K562 (cell line): Measurements from ENCODE around the gene PXMP2. TPM values are rescaled to one million over a fixed set of nuclear protein-coding genes. Genes with fewer than 3 reads are reported as not detected.
A peak's percentile ranks its signal among the peaks of the same experiment; 100 is the strongest.

ENCODE experiments used
- ARHGAP35 ChIP-seq: fragments of 450-650 bp; IDR thresholded peaks from 2 replicates; pipeline ENCODE4 v1.6.1; 2018; ENCODE audit not compliant: partially characterized antibody
- COPS2 ChIP-seq: fragments of 450-650 bp; conservative IDR thresholded peaks from 2 replicates; pipeline ENCODE4 v1.6.1; 2016; ENCODE audit warnings: mild to moderate bottlenecking, moderate library complexity
- FOXA3 ChIP-seq, 2 experiments: fragments of 450-650 bp in 1 of 2; sonication (generic) in 1 of 2; formaldehyde crosslinking; IDR thresholded peaks in 1 of 2; conservative IDR thresholded peaks in 1 of 2; 2 replicates each; pipeline versions ENCODE4 v1.4.0 to v1.8.0; 2020 to 2022; ENCODE audit warnings: mild to moderate bottlenecking in 2 of 2, missing genetic modification reagents in 1 of 2
- GABPB1 ChIP-seq: sonication (generic); formaldehyde crosslinking; IDR thresholded peaks from 2 replicates; pipeline ENCODE4 v1.8.0; 2022; ENCODE audit warnings: mild to moderate bottlenecking, missing genetic modification reagents
- GATA2 ChIP-seq: sonication (generic); formaldehyde crosslinking; IDR thresholded peaks from 2 replicates; pipeline ENCODE4 v1.4.0; 2020; ENCODE audit warnings: mild to moderate bottlenecking, missing genetic modification reagents
- KDM4B ChIP-seq, 2 experiments: fragments of 450-650 bp in 1 of 2; sonication (generic) in 1 of 2; IDR thresholded peaks; 2 replicates each; pipeline ENCODE4 v1.6.1; 2016 to 2017; ENCODE audit warnings: borderline replicate concordance in 2 of 2, antibody characterized with exemption in 1 of 2, low read depth in 1 of 2, mild to moderate bottlenecking in 1 of 2
- MTA3 ChIP-seq: fragments of 450-650 bp; formaldehyde crosslinking; IDR thresholded peaks from 2 replicates; pipeline ENCODE4 v1.6.1; 2017; ENCODE audit warnings: mild to moderate bottlenecking, borderline replicate concordance
- NFIC ChIP-seq: fragments of 450-650 bp; IDR thresholded peaks from 2 replicates; pipeline ENCODE4 v1.6.1; 2017; ENCODE audit warnings: mild to moderate bottlenecking, inconsistent platforms
- NONO ChIP-seq, 2 experiments: fragments of 200-400 bp in 1 of 2; fragments of 450-650 bp in 1 of 2; formaldehyde crosslinking in 1 of 2; IDR thresholded peaks; 2 replicates each; pipeline ENCODE4 v1.6.1; 2017; ENCODE audit warnings: low read depth in 2 of 2, mild to moderate bottlenecking in 2 of 2, moderate library complexity in 2 of 2, low read length in 1 of 2
- NR2C2 ChIP-seq, 2 experiments: fragments of 200-800 bp in 1 of 2; sonication (Bioruptor generic) in 1 of 2; sonication (generic) in 1 of 2; formaldehyde crosslinking in 1 of 2; IDR thresholded peaks; 2 replicates each; pipeline versions ENCODE4 v1.6.1 to v1.8.0; 2016 to 2022; ENCODE audit warnings: mild to moderate bottlenecking in 1 of 2, missing compliant biosample characterization in 1 of 2, missing genetic modification characterization in 1 of 2, missing genetic modification reagents in 1 of 2
- POLR2A ChIP-seq: fragments of 450-650 bp; conservative IDR thresholded peaks from 2 replicates; pipeline ENCODE4 v1.6.1; 2016
- POLR2H ChIP-seq: IDR thresholded peaks from 2 replicates; pipeline ENCODE4 v1.6.1; 2016; ENCODE audit warnings: missing genetic modification characterization, low read depth, mild to moderate bottlenecking, control low read depth, missing compliant biosample characterization, moderate library complexity
- SIN3A ChIP-seq, 2 experiments: fragments of 150-350 bp in 1 of 2; IDR thresholded peaks; 2 replicates each; pipeline ENCODE4 v1.6.1; 2011 to 2016; ENCODE audit warnings: borderline replicate concordance in 2 of 2, low read depth in 2 of 2, low read length in 2 of 2, mild to moderate bottlenecking in 2 of 2, moderate library complexity in 2 of 2; ENCODE audit not compliant: control insufficient read depth in 1 of 2
- TGIF2 ChIP-seq: sonication (generic); formaldehyde crosslinking; IDR thresholded peaks from 2 replicates; pipeline ENCODE4 v1.8.1; 2022; ENCODE audit warnings: mild to moderate bottlenecking, missing genetic modification reagents, moderate library complexity
- ZNF175 ChIP-seq: fragments of 200-800 bp; sonication (Bioruptor generic); IDR thresholded peaks from 2 replicates; pipeline ENCODE4 v1.6.1; 2016; ENCODE audit warnings: low read depth, mild to moderate bottlenecking, missing genetic modification characterization, missing compliant biosample characterization
- polyA plus RNA-seq, 8 experiments: library from polyadenylated mRNA; depleted of rRNA in 4 of 8; stranded (reverse) in 5 of 8; unstranded in 3 of 8; fragments of >200 nt; fragmentation: Nextera tagmentation in 2 of 8; fragmentation: Illumina TruSeq in 1 of 8; extraction: Ambion mirVana in 2 of 8; extraction: Trizol in 1 of 8; gene quantifications; 2 replicates each; pipeline versions ENCODE4 v1.2.1 to v1.2.3, GENCODE V29; 2011 to 2014; ENCODE audit warnings: inconsistent platforms in 1 of 8, missing spikeins in 1 of 8
- total RNA-seq, 7 experiments: library from RNA; depleted of rRNA in 6 of 7; stranded (reverse); fragments of >200 nt in 6 of 7; fragmentation: Illumina TruSeq in 2 of 7; extraction: Trizol in 2 of 7; gene quantifications; 2 replicates each; pipeline versions ENCODE4 v1.2.1 to v1.2.3, GENCODE V29; 2011 to 2021; ENCODE audit warnings: low replicate concordance in 1 of 7
- TF ChIP-seq, protein P1 (sequence below): sonication (generic); formaldehyde crosslinking; IDR thresholded peaks from 2 replicates; pipeline ENCODE4 v1.8.0; 2022; ENCODE audit warnings: mild to moderate bottlenecking, missing genetic modification reagents
- TF ChIP-seq, protein P2 (sequence below): sonication (generic); formaldehyde crosslinking; IDR thresholded peaks from 2 replicates; pipeline ENCODE4 v1.8.1; 2022; ENCODE audit warnings: missing genetic modification reagents
- TF ChIP-seq, protein P3 (sequence below): sonication (generic); formaldehyde crosslinking; IDR thresholded peaks from 2 replicates; pipeline ENCODE4 v1.8.1; 2023; ENCODE audit warnings: mild to moderate bottlenecking, missing genetic modification reagents, moderate library complexity

Gene PXMP2
- total and polyA plus RNA-seq, 9 of the 15 experiments (the other 6 are each of a cell fraction or from before 2014, with no cell fraction given), result 3.0 to 66.1 (median 44.7) TPM

- TF ChIP-seq, protein P1, sequence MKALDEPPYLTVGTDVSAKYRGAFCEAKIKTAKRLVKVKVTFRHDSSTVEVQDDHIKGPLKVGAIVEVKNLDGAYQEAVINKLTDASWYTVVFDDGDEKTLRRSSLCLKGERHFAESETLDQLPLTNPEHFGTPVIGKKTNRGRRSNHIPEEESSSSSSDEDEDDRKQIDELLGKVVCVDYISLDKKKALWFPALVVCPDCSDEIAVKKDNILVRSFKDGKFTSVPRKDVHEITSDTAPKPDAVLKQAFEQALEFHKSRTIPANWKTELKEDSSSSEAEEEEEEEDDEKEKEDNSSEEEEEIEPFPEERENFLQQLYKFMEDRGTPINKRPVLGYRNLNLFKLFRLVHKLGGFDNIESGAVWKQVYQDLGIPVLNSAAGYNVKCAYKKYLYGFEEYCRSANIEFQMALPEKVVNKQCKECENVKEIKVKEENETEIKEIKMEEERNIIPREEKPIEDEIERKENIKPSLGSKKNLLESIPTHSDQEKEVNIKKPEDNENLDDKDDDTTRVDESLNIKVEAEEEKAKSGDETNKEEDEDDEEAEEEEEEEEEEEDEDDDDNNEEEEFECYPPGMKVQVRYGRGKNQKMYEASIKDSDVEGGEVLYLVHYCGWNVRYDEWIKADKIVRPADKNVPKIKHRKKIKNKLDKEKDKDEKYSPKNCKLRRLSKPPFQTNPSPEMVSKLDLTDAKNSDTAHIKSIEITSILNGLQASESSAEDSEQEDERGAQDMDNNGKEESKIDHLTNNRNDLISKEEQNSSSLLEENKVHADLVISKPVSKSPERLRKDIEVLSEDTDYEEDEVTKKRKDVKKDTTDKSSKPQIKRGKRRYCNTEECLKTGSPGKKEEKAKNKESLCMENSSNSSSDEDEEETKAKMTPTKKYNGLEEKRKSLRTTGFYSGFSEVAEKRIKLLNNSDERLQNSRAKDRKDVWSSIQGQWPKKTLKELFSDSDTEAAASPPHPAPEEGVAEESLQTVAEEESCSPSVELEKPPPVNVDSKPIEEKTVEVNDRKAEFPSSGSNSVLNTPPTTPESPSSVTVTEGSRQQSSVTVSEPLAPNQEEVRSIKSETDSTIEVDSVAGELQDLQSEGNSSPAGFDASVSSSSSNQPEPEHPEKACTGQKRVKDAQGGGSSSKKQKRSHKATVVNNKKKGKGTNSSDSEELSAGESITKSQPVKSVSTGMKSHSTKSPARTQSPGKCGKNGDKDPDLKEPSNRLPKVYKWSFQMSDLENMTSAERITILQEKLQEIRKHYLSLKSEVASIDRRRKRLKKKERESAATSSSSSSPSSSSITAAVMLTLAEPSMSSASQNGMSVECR (CRISPR knock-in tag), result peak; percentile 68
- TF ChIP-seq NONO (IDR thresholded peaks at IDR 0.05; ENCODE audit: low read depth in 2 of 2, low read length in 1 of 2), result peak; percentile 62 to 80
- TF ChIP-seq FOXA3 (CRISPR knock-in tag; conservative IDR thresholded peaks at IDR 0.05 in 1 of 2, IDR thresholded peaks at IDR 0.05 in 1 of 2), result no peak
- TF ChIP-seq COPS2, result no peak
- TF ChIP-seq ZNF175 (CRISPR knock-in tag), result no peak
- TF ChIP-seq KDM4B (IDR thresholded peaks at IDR 0.05; ENCODE audit: borderline replicate concordance in 2 of 2, low read depth in 1 of 2), result no peak
- TF ChIP-seq, protein P2, sequence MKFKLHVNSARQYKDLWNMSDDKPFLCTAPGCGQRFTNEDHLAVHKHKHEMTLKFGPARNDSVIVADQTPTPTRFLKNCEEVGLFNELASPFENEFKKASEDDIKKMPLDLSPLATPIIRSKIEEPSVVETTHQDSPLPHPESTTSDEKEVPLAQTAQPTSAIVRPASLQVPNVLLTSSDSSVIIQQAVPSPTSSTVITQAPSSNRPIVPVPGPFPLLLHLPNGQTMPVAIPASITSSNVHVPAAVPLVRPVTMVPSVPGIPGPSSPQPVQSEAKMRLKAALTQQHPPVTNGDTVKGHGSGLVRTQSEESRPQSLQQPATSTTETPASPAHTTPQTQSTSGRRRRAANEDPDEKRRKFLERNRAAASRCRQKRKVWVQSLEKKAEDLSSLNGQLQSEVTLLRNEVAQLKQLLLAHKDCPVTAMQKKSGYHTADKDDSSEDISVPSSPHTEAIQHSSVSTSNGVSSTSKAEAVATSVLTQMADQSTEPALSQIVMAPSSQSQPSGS (CRISPR knock-in tag), result 0 out of 2 replicates have a peak, but pooled peaks have one; percentile 60
- TF ChIP-seq NR2C2 (CRISPR knock-in tag; IDR thresholded peaks at IDR 0.05), result 0 out of 2 replicates have a peak, but pooled peaks have one; percentile 41
- TF ChIP-seq NR2C2 (tag; IDR thresholded peaks at IDR 0.05), result peak; percentile 84
- TF ChIP-seq GABPB1 (CRISPR knock-in tag), result peak; percentile 63; the same call in 1 of the 2 replicates
- peak; percentile 85 for TF ChIP-seq ARHGAP35
- 0 out of 2 replicates have a peak, but pooled peaks have one; percentile 19 for TF ChIP-seq TGIF2 (CRISPR knock-in tag)
- peak; percentile 73 for TF ChIP-seq MTA3
- TF ChIP-seq NFIC, result peak; percentile 42; the same call in 1 of the 2 replicates
- TF ChIP-seq, protein P3, sequence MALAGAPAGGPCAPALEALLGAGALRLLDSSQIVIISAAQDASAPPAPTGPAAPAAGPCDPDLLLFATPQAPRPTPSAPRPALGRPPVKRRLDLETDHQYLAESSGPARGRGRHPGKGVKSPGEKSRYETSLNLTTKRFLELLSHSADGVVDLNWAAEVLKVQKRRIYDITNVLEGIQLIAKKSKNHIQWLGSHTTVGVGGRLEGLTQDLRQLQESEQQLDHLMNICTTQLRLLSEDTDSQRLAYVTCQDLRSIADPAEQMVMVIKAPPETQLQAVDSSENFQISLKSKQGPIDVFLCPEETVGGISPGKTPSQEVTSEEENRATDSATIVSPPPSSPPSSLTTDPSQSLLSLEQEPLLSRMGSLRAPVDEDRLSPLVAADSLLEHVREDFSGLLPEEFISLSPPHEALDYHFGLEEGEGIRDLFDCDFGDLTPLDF (CRISPR knock-in tag), result peak; percentile 97
- peak; percentile 81 for TF ChIP-seq POLR2A
- TF ChIP-seq POLR2H (tag), result peak; percentile 66
- peak in 1 of 2 experiments; percentile 74; a peak in 3 of 4 replicates for TF ChIP-seq SIN3A (IDR thresholded peaks at IDR 0.05; ENCODE audit: borderline replicate concordance in 2 of 2, control insufficient read depth in 1 of 2, low read depth in 2 of 2, low read length in 2 of 2)
- no peak for TF ChIP-seq GATA2 (CRISPR knock-in tag)
These were observed at the start of gene PXMP2, which contains the start of gene POLE (continued) for GRCh38 chr12:132687211-132688164.
